ENCODE results near the gene PTCH1.

GRCh38 chr9:95459178-95459577 is 57.6 kb downstream of the PTCH1 start:
- no peak for TF ChIP-seq CTCF (IDR thresholded peaks at IDR 0.05)
- no peak for TF ChIP-seq EP300 (IDR thresholded peaks at IDR 0.05)
- TF ChIP-seq POLR2AphosphoS5 (IDR thresholded peaks at IDR 0.05), result peak in 2 of 3 donors; percentile 32 to 46
